Kidney tubule cell (primary cell): Measurements from ENCODE around the gene LTBP1.
"Not testable (repeated sequence)": the region's sequence is repeated elsewhere in the genome, so short reads cannot be mapped to it uniquely, and the experiment has no call there.

Experiments
- DNase-seq: peaks from one replicate; pipeline ENCODE4 v3.0.0-alpha.2; 2018; ENCODE audit warnings: low spot score

LTBP1 gene, protein sequence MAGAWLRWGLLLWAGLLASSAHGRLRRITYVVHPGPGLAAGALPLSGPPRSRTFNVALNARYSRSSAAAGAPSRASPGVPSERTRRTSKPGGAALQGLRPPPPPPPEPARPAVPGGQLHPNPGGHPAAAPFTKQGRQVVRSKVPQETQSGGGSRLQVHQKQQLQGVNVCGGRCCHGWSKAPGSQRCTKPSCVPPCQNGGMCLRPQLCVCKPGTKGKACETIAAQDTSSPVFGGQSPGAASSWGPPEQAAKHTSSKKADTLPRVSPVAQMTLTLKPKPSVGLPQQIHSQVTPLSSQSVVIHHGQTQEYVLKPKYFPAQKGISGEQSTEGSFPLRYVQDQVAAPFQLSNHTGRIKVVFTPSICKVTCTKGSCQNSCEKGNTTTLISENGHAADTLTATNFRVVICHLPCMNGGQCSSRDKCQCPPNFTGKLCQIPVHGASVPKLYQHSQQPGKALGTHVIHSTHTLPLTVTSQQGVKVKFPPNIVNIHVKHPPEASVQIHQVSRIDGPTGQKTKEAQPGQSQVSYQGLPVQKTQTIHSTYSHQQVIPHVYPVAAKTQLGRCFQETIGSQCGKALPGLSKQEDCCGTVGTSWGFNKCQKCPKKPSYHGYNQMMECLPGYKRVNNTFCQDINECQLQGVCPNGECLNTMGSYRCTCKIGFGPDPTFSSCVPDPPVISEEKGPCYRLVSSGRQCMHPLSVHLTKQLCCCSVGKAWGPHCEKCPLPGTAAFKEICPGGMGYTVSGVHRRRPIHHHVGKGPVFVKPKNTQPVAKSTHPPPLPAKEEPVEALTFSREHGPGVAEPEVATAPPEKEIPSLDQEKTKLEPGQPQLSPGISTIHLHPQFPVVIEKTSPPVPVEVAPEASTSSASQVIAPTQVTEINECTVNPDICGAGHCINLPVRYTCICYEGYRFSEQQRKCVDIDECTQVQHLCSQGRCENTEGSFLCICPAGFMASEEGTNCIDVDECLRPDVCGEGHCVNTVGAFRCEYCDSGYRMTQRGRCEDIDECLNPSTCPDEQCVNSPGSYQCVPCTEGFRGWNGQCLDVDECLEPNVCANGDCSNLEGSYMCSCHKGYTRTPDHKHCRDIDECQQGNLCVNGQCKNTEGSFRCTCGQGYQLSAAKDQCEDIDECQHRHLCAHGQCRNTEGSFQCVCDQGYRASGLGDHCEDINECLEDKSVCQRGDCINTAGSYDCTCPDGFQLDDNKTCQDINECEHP (N-terminal part only)

DNA sequence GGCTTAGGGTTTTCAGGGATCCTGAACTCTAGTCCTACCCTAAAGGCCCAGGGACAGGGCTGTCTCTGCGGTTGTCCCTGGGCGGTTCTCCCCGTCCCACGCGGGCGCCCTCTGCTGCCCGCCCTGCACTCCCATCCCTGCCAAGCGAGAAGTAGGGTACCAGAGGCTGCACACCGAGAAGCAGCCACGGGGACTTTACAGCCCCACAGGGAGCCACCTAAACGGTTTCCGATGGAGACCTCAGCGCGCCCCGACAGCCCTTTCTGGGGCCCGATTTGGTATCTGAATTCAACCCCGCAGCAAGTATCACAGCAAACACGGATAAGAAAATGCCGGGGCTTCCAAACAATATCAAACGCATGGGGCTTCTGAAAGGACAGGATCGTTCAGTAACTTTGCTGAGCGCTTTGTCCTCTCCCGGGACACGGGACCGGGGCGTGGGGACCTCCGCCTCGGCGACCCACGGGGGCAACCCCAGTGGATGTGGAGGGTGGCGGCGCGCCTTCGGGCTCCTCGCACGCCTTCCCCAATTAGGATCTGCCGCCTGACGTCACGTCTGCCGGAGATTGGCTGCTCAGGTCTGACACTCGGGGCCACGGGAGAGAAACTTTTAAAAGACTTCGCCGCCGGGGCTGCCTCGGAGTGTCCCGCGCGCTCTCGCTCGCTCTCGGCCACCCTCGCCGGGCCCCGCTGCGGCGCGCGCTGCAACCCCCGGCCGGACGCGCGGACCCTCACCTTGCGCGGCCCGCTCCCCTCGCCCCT lies at the start of gene LTBP1:
Gene LTBP1 (plus strand): TSS at position 640 of the 762 bp plus-strand sequence. CDS start 372 bp downstream, outside the sequence.
- DNase-seq = peak; percentile 67

DNA sequence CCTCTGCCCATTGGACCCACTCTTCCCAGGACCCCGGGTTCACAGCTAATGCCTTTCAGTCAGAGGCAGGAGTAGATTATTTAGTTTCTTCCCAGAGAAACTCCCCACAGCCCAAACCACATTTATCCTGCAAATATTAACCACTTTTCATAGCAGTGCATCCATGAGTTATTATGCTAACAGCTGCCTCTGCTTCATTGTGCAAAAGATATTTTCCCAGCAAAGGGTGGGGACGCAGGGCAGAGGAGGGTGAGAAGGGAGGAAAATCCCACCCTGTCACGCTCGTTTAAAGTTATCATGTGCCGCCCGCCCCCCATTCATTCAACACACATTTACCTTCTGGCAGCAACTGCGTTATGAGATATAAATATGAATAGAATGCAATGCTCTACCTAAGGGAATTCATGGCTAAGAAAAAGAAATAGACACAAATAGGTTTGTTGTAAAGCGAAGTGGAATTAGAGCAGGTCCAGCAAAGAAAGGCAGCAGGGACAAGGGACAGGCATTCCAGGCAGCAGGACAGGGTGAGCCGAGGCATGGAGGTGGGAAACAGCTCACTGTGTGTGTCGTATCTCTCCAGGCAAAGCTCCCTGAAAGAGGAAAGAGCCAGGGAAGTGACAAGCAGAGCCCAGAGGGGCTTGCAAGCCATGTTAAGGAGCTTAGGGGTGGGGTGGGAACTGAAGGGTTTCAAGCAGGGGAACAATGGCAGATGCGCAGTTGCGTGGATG lies 46.3 kb upstream of the LTBP1 start:
- no peak for DNase-seq

DNA sequence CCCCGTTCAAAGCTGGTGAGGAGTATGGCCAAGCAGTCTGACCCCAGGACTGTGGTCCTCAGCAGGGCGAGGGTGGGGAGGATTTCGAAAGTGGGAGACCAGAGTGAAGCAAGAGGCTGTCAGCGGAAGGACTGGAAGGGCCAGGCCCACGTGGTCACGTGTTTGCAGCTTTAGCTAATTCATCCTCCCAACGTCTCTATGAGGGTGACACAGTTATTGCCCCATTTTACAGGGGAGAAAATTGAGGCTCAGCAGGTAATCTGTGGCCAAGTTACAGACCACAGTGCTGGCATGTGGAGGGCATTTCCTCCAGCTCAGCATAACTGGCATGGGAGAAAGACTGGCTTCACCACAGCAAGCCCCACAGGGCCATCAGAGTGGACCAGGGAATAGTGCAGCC lies 45.4 kb upstream of the LTBP1 start:
- no peak for DNase-seq

DNA sequence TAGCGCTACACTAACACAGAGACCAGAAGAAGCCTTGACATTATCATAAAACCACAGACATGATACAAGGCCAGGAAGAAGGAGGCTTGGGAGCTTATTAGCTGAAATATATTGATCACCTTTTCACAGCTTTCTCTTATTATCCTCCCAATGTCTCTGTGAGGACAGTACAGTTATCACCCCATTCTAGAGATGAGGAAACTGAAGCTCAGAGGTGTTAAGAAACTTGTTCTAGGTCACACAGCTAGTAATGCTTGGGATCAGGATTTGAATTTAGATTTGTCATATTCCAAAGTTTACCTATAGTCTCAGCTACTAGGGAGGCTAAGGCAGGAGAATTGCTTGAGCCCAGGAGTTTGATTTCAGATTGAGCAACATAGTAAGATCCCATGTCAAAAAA lies 44.6 kb upstream of the LTBP1 start:
- no peak for DNase-seq

DNA sequence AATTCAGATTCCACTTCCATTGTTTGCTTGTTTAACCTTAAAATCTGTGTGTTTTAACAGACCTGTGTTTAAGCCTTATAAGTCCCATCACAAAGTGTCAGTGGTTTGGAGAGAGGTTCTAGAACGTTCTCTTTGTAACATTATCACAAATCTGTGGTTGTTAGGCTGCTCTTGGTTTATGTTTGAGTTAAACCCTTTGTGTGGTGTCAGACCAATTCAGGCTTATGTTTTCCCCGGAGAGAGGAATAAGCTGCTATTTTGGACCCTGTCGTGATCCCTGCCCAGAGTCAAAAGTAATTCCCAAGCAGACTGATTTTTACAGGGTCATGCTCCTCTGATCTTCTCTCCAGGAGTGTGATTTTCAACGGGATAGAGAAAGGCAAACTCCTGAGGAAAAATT lies 43.8 kb upstream of the LTBP1 start:
- no peak for DNase-seq

DNA sequence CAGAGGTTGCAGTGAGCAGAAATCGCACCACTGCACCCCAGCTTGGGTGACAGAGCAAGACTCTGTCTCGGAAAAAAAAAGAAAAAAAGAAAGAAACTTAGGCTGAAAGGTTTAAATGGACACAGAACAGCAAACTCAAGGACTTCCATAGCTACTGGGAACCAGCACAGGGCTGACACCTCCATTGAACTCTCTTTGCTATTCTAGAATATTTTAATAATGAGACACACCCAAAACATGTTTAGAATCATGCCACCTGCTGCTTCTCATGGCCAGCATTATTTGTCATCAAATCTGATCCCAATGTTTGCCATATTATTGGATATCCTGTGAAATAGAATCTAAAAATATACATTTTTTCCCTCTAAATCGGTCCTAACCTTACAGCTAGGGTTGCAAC lies 42.7 kb upstream of the LTBP1 start:
- DNase-seq = no peak

DNA sequence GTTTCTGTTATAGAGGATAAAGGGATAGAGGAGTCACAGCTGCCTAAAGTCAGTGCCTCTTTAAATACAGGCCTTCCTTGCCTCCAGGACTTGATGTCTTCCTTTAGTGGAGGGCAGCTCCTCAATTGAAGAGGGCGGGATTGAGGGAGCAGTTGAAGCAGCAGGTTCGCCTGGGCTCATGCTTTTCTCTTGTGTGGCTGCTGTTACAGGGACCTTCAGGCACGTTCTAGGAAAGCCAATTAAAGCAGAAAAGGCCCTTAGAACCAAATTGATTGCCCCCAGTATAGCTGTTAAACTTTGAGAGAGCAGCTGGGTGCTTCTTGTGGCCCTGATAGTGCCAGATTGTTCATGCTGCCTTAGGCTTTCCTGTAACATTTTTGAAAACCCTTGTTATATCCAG lies 42.0 kb upstream of the LTBP1 start:
- no peak for DNase-seq

DNA sequence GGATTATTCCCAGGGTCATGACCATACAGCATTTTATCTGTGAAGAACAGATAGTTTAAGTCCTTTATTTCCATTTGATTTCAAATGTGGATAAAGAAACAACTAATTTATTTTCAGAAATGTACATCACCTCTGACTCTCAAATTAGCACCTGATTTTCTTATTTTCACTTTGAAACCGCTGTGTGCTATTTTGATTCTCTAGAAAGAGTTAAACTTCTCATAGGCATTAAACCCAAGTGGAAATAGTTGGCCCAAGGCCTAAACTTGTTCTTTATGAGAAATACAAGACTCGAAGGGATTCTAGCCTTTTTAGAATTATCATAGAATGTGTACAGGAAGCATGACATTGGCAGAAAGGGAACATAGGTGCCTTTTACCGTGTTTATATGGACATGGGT lies 41.5 kb upstream of the LTBP1 start:
- DNase-seq = no peak

DNA sequence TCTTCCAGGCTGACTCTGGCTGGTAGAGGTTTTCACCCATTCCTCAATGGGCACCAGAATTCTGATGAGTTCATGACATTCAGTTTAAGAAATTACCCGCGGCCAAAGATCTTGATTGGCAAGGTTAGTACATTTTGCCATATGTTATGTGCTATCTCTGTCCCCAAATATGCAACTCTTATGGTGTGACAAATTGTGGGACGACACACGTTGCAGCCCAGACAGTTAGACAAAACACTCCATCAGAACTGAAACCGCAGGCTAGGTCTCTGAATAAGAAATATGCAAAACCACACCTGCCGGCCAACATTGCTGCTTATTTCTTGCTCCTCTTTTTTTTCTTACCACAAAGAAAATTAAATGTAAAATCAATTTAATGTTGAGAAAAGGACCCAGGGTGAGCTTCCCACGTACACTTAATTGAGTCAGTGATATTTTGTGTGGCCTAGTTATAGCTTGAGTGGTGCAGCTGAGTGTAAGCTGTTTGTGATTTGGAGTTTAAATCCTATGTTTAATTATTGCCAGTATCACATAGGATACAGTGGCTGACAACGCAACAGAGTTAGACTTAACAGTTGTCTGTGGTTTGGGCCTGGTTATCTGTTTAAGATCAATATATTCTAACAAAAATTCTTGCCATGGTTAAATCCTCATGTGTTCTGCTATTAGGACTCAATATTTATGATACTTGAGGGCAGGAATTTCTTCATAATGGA lies 35.7 kb upstream of the LTBP1 start:
- DNase-seq = no peak

DNA sequence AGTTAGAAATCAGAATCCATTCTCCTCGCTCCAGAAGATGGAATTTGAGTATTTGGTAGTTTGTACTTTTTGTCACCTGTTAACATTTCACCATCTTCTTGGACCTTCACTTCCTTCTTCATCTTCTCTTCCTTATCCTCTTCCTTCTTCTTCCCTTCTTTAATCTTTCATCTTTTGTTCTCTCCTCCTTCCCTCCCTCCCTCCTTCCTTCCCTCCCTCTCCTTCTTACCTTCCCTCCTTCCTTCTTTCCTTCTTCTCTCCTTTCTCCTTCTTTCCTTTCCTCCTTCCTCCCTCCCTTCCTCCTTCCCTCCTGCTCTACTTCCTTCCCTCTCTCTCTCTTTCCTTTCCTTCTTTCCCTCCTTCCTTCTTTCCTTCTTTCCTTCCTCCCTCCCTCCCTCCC lies 31.1 kb upstream of the LTBP1 start:
- DNase-seq = no peak

DNA sequence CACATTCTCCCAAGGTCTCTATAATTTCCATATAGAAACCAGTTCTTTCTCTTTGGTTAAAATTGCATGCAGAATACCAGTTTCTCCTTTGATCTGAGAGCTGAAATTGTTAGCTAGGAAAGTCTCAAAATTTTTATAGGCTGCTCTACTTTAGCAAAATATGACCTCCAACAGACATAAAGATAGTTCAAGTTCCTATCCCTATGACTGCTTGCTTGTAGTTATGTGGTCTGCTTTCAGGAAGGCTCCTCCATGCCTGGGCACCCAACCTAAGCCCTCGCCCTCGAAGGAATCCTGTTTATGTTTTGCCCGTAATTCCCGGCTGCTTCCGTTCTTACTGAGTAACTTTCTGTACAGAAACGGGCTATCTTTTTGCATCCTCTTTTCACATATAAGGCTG lies 28.0 kb upstream of the LTBP1 start:
- peak; percentile 7 for DNase-seq

DNA sequence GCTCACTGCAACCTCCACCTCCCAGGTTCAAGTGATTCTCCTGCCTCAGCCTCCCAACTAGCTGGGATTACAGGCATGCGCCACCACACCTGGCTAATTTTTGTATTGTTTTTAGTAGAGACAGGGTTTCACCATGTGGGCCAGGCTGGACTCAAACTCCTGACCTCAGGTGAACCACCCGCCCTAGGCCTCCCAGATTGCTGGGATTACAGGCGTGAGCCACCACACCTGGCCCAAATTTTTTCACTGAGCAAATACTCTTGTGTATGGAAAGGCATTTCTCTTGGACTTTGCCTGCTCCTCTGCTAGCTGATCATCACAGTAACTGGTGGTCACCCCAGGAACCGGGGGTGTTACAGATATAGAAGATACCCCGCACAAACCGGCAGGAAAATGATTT lies 26.9 kb upstream of the LTBP1 start:
- DNase-seq = not testable (repeated sequence)

DNA sequence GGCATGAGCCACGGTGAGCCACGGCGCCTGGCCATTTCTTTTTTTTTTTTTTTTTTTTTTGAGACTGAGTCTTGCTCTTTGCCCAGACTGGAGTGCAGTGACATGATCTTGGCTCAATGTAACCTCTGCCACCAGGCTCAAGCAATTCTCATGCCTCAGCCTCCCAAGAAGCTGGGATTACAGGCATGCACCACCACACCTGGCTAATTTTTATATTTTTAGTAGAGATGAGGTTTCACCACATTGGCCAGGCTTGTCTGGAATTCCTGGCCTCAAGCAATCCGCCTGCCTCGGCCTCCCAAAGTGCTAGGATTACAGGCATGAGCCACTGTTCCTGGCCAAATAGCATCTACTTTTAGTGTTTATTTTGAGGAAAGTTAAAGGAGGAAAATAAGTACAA lies 25.3 kb upstream of the LTBP1 start:
- DNase-seq = not testable (repeated sequence)

DNA sequence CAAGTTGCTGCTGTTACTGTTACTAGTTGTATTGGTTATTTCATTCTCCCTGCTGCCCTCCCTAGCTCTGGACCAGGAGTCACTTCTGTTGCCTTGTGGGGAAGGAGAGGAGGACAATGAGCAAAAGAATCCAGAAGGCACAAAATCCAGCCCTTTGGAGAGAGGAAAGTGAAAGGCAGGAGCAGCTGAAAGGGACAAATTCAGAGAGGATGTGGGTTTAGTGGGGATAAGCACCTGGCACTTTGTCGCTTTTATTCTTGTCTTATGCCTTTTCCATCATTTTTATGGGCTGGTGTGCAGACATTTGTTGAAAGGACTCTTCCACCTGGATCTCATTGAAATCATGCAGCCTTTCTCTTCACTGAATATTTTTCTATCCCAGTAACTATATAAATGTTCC lies 24.3 kb upstream of the LTBP1 start:
- no peak for DNase-seq

DNA sequence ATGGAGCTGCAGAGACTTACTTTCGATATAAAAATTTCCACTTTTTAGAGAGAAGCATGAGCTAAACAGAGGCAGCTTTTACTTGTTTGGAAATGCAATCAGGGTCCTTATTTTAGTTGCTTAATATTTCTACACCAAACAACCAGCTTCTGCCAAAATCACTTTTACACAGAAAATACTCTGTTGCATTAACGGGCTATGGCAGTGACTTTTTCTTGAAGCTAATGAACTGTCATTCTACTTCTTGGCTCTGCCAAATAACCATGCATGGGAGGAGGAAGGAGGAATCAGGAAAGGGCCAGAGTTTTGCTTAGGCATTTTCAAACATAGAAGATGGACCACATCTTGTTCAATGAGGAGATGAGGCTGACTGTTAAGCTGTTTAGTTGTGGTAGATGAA lies 23.6 kb upstream of the LTBP1 start:
- no peak for DNase-seq

DNA sequence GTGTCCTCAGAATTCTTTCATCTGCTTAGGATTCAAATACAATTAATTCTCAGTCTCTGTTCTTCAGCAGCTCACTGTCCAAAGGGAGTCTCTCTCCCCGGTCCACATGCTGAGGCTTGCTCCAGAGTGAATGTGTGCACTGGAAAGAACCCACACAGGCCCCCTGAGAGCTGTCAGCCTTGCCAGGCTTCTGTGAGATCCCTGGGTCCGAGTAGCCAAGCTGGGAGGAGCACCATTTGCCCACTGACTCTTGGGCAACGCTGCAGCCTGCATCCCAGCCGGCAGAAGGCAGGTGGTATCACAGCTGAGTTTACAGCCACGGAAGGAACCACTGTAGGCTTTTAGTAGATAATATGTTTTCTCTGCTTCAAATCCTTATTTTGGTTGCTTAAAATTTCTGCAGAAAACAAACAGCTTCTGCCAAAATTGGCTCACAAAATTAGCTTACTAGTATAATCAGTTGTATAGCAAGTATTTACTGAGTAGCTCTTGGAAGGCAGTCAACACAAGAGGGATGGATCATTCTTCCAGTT lies 21.4 kb upstream of the LTBP1 start:
- no peak for DNase-seq

DNA sequence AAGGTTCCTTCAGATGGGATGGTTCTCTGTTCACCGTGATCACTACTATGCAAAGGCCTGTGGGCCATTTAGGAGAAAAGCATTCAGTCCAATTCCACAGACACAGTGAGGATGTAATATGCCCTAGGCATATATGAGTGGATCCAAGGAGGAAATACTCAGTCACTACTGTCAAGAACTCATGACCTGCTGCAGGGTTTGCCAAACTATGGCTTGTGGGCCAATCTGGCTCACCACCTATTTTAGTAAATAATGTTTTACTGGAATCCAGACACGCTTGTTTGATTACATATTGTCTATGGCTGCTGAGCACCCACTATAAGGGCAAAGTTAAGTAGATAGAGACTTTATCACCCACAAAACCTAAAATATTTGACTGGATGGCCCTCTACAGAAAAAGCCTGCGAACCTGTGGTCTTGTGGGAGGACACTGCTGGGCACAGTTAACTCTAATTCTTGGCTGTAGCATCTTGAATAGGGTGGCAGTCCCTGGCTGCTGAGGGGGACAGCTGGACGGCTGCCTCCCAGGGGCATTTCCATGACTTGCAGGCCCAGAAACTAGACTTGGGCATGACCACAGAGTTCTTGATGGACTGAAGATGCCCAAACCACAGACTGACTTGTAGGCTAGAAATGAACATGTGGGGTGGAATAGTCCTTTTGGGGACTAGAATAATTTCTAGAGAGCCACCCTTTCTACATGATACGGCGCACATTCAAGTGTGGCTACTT lies 20.6 kb upstream of the LTBP1 start:
- no peak for DNase-seq

DNA sequence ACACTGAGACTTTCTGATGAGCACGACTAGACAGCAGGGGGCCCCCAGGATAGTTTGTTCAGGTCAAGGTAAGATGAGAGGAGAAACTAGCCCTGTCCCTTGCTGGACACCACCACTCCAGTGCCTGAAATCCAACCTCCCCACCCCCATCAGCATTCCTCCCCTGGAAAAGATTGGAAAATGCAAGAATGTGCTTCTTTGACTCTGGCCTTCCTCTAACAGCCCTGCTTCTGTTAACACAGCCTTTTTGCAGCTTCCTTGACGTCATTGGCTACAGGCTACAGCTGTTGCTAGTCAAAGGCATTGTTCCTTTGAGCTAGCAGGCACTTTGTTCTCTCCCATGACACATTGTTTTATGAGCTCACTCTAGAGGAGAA lies 20.1 kb upstream of the LTBP1 start:
- DNase-seq = no peak

DNA sequence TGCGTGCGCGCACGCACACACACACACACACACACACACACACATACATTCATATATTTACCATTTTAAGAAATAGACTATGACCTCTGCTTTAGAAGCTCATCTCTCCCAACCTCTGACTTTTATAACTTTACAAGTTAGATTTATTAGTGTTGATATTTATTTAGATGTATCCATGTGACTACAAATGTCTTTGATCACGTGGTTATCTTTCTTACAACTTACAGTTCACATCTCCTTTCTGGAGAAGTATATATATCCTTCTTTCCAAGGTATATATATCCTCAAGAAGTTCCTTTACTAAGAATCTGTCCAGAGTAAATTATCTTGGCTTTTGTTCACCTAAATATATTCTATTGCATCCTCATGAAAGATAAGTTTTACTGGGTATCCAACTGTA lies 16.3 kb upstream of the LTBP1 start:
- no peak for DNase-seq

DNA sequence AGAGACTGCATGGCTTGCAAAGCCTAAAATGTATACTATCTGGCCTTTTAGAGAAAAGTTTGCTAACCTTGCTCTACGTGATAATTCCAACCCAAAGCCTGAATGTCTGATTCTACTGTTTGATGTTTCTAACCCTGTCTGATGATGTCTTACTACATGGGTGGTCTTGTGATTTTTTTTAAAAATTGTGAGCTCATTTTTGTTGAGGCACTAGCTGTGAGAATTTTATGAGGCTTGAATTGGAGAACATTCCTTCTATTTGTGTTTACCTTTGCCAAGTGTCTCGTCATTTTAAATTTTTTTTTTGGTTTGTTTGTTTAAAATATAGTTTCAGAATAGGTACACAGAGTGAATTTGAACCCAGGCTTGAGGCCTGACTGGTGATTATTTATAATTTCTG lies 15.2 kb upstream of the LTBP1 start:
- no peak for DNase-seq
